OCI-LY1 (cell line): ENCODE results near the gene ARL6IP4.

Experiments
- EZH2 ChIP-seq: fragments of 200-600 bp; sonication (generic), shearing (Covaris generic); IDR thresholded peaks from 2 replicates; pipeline ENCODE4 v1.8.0; 2017; ENCODE audit warnings: borderline replicate concordance, mixed run types, mild to moderate bottlenecking, antibody characterized with exemption, low read length, moderate library complexity, mixed read lengths
- TF ChIP-seq, protein P1 (sequence below): fragments of 200-600 bp; sonication (generic), shearing (Covaris generic); IDR thresholded peaks from 2 replicates; pipeline ENCODE4 v1.5.1; 2017; ENCODE audit warnings: mild to moderate bottlenecking, antibody characterized with exemption, low read length, moderate library complexity, mixed read lengths

DNA sequence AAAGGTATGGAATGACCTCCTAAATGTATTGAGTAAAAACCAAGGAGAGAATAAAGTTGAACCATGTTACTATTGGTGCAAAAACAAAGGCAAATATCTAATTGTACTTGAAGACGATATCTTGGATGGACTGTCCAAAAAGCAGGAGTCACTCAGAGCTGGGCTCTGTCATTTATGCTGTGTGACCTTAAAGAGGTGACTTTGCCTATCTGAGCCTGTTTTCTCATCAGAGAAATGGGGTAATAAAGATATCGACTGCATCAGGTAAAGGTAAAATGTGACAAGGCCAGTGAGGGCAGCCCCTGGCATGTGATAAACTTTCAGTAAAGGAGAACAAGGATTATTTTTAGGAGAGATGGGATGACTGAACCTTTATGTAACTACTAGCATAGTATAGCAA, 12.4 kb upstream of the ARL6IP4 start:
- TF ChIP-seq, protein P1, sequence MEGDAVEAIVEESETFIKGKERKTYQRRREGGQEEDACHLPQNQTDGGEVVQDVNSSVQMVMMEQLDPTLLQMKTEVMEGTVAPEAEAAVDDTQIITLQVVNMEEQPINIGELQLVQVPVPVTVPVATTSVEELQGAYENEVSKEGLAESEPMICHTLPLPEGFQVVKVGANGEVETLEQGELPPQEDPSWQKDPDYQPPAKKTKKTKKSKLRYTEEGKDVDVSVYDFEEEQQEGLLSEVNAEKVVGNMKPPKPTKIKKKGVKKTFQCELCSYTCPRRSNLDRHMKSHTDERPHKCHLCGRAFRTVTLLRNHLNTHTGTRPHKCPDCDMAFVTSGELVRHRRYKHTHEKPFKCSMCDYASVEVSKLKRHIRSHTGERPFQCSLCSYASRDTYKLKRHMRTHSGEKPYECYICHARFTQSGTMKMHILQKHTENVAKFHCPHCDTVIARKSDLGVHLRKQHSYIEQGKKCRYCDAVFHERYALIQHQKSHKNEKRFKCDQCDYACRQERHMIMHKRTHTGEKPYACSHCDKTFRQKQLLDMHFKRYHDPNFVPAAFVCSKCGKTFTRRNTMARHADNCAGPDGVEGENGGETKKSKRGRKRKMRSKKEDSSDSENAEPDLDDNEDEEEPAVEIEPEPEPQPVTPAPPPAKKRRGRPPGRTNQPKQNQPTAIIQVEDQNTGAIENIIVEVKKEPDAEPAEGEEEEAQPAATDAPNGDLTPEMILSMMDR: no peak
- no peak for TF ChIP-seq EZH2
